ENCODE results near the gene EFNA5.

GRCh38 chr5:107331882-107332281, 338.9 kb downstream of the EFNA5 start:
- no peak for TF ChIP-seq CTCF (IDR thresholded peaks at IDR 0.05)
- TF ChIP-seq ZFX (IDR thresholded peaks at IDR 0.05; ENCODE audit: borderline replicate concordance): no peak

All from 22Rv1 (cell line).